GM18867 (cell line): ENCODE data around the gene PLCL2.
"Not testable (repeated sequence)": the region's sequence is repeated elsewhere in the genome, so short reads cannot be mapped to it uniquely, and the experiment has no call there.

ENCODE experiments used
- ATAC-seq: cut with Tn5 transposase; IDR thresholded peaks from one replicate; pipeline ENCODE4 v1.9.1; 2021; ENCODE audit warnings: mild to moderate bottlenecking, moderate library complexity; ENCODE audit not compliant: unreplicated experiment

PLCL2 gene

GRCh38 chr3:16950282-16950681, 65.5 kb downstream of the PLCL2 start:
- ATAC-seq: no peak

- no peak for ATAC-seq
Measured at GRCh38 chr3:16950845-16951244, 66.1 kb downstream of the PLCL2 start.

GRCh38 chr3:16957852-16958251, 73.1 kb downstream of the PLCL2 start:
- ATAC-seq: not testable (repeated sequence)

DNA sequence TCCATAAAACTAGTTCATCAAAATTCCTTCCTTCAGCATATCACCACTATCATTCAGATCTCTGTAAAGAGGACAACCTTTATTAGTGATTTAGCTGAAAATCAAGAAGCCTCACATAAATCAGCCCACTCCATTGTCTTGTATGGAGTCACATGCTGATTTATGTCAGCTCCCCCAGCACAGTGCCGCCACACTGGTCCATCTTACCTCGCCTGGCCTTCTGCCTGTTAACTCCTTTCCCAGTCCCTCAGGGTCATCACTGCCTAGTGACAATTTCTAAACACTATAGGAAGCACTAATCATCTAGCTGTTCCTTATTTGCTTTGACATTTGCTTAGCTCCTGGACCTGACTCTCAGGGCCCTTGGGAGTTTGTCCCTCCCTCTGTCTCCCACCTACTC, 75.4 kb downstream of the PLCL2 start:
- no peak for ATAC-seq

GRCh38 chr3:16961621-16962205, 77.0 kb downstream of the PLCL2 start:
- no peak for ATAC-seq

GRCh38 chr3:16975083-16975482, 90.3 kb downstream of the PLCL2 start:
- ATAC-seq: no peak

DNA sequence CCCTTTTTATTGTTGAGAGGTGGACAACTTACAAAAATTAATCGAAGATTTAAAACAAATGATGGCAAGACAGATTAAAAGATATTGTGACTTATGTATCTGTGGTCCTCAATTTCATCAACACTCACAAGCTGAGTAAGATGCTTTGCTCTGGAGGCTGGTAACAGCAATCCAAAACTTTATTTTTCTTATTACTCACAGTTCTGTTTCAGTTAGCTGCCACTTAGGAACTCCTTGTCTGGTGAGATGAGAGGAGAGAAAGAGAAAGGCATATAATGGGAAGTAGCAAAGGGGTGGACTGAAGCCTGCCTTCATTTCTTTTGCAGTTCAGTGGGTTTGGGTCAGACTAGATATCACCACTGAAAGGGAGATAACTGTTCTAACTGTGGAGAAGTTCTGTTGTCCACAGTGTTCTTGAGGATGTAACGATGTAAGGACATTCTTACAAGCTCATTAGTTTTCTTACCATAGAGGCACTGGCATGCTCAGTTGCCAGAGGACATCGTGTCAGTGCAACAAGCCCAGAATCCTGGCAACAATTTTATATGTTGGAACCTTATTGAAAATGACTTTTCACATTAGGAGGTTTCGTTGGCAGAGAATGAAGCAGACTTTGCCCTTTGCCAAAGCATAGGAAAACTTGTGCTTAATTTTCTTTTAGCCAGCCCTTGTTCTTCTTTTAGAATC, 93.6 kb downstream of the PLCL2 start:
- no peak for ATAC-seq

GRCh38 chr3:16978921-16979271, 94.1 kb downstream of the PLCL2 start:
- no peak for ATAC-seq

DNA sequence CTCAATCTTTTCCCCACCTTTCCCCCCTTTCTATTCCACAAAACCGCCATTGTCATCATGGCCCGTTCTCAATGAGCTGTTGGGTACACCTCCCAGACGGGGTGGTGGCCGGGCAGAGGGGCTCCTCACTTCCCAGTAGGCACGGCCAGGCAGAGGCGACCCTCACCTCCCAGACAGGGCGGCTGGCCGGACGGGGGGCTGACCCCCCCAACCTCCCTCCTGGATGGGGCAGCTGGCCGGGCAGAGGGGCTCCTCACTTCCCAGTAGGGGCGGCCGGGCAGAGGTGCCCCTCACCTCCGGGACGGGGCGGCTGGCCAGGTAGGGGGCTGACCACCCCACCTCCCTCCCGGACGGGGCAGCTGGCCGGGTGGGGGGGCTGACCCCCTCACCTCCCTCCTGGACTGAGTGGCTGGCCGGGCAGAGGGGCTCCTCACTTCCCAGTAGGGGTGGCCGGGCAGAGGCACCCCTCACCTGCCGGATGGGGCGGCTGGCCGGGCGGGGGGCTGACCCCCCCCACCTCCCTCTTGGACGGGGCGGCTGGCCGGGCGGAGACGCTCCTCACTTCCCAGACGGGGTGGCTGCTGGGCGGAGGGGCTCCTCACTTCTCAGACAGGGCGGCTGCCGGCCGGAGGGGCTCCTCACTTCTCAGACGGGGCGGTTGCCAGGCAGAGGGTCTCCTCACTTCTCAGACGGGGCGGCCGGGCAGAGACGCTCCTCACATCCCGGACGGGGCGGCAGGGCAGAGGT, 95.2 kb downstream of the PLCL2 start:
- ATAC-seq: not testable (repeated sequence)

DNA sequence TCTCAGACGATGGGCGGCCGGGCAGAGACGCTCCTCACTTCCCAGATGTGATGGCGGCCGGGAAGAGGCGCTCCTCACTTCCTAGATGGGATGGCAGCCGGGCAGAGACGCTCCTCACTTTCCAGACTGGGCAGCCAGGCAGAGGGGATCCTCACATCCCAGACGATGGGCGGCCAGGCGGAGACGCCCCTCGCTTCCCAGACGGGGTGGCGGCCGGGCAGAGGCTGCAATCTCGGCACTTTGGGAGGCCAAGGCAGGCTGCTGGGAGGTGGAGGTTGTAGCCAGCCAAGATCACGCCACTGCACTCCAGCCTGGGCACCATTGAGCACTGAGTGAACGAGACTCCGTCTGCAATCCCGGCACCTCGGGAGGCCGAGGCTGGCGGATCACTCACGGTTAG, 95.8 kb downstream of the PLCL2 start:
- ATAC-seq: not testable (repeated sequence)

- ATAC-seq: no peak
Measured at GRCh38 chr3:16982460-16982859, 97.7 kb downstream of the PLCL2 start.

GRCh38 chr3:16985608-16986007, 100.9 kb downstream of the PLCL2 start:
- no peak for ATAC-seq

DNA sequence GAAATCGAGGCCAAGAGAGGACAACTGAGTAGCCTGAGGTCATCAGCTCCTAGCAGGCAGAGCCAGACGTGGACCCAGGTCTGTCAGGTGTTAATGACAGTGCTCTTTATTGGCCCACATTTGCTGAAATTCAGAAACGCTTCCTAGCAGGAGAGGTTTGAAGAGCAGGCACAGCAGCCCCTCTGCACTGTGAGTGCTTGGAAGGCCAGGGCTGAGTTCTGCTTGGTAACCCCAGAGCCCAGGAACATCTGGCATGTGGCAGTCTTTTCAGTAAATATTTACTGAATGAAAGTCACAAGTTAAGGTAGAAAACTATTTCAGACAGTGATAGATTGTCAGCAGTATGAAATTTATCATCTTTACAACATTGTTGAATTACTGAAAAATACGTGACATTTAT, 102.4 kb downstream of the PLCL2 start:
- no peak for ATAC-seq

DNA sequence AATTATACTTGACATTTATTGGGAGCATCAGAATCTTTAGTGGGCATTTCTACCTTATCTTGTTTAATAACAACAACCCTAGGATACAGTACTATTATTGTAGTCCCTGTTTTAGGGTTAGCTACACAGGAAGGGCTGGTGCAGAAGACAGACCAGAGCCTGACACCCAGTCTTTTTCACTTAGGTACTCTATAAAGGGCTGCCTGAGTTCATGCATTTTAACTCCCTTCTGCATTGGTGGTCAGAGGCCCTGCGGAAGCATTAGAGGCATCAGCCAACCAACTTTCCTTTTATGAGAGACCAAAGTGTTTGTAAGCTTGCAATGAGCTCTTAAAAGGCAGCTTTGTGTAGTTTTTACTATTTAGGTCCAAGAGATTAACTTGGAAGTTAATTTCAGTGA, 105.4 kb downstream of the PLCL2 start:
- no peak for ATAC-seq

- no peak for ATAC-seq
Measured at GRCh38 chr3:16992198-16992597, 107.4 kb downstream of the PLCL2 start.

GRCh38 chr3:16993227-16993626, 108.5 kb downstream of the PLCL2 start:
- no peak for ATAC-seq

DNA sequence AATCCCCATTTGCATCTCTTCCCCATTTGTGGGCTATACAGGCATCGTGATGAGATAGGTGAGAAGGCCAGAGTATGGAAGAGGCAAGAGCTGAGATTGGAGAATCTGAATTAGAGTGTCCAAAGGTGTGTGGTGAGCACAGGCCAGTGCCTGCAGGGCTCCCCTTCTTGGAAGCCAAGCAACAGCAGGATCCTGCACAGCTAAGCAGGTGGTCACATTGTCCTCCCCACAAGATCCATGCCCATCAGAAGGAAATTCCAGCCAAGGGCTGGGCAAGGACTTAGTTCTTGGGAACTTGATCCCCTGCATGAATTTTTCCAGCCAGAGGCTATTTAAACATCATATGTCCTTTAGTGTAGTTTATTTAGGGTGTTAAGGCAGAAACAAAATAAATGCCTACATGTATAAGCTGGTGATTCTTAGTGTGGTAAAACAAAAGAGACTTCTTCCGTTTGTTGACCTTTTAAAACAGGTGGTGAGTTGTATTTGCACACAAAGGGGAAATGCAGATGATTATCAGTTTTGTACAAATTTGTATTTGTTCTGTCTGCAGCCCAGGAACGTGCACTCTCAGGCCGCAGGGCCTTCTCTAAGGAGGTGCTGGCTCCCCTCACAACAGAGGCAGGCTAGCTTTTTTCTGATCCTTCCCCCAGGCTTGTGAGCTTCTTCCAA, 110.2 kb downstream of the PLCL2 start:
- no peak for ATAC-seq

DNA sequence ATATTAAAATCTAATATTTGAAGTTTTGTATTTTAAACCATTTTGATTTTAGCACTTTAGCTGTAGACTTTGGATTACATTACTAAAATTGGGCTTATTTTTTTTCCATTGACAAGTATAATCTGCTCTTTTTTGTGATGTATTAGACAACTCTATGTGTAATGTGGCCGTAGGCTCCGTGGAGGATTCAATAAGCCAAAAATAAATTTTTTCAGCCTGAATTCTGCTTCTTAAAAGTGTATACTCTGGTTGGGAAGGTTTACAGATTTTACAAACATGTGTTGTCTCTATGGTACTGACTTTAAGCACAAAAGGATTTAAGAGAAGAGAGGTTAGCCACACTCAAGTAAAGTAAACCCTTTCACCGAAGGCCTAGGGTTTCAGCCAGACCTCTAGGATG, 110.8 kb downstream of the PLCL2 start:
- ATAC-seq: no peak

DNA sequence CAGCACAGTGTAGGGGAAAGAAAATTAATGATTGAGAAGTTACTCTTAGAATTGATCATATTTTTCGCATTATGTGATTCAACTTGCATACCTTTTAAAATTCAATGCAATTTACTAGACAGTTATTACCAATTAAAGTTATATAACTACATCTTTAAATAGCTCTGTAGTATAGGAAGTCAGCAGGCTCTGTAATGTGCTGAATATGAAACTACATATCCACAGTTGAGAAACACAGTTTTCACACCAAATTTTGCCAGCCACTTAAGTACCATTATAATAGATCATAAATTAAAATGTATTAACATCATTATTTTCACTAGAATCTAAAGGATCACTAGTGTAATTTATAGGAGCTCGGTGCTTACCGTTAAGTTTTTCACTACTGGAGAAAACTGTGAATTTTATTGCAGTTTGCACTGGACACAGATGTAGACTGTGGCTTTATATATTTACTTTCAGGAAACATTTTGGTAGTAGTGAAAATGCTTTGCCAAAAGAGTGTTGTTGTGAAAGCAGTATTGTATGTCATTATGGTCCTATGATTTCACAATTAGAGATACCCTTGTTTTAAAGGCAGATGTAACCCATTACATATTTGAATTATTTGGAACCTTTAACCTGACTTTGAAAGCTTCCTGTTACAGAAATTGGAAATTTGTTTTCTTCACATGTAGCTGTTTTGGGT, 113.6 kb downstream of the PLCL2 start:
- ATAC-seq: no peak

DNA sequence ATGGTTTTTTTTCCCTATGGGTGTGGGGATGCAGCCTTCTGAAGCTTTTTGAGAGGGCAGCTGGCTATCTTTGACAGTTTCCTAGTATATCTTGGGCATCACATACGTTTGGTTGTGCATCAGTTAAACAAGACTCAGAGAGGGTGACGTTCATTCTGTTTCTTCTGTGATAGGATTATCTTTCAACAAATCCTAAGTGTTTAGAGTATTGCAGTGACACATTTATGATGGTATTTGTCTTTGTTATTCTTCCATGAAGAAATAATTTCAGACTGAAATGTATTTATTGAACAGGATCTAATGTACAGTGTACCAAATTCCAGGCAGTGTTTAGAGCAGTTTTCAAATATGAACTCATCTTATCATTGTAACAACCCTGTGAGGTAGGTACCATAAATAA, 114.4 kb downstream of the PLCL2 start:
- no peak for ATAC-seq

- no peak for ATAC-seq
Measured at GRCh38 chr3:16999871-17000270, 115.1 kb downstream of the PLCL2 start.
